Measurements from ENCODE around the gene CNTN4. TPM values are rescaled to one million over a fixed set of nuclear protein-coding genes. Genes with fewer than 3 reads are reported as not detected.

Gene CNTN4
- total RNA-seq, 1 experiment from 2014 or later, result 1.6 TPM

GRCh38 chr3:2995195-2995594 is 896.5 kb downstream of the CNTN4 start:
- no peak overlapping the region for H2AK5ac ChIP-seq (ENCODE audit: insufficient read length, low read length)
- H2BK12ac ChIP-seq (ENCODE audit: insufficient read length, low read depth, low read length), result no peak overlapping the region
- no peak overlapping the region for H2AFZ ChIP-seq (ENCODE audit: low read length)
- no peak overlapping the region for H4K91ac ChIP-seq (ENCODE audit: insufficient read length, low read depth, low read length)
- H3K4ac ChIP-seq (ENCODE audit: low read depth, low read length), result no peak overlapping the region
- Mint-ChIP-seq H3K4me1 (peaks cover 8 to 14% of the 10 kb centered on the region in 2 experiments; a peak in 3 of 4 replicates), H3K36me3 (ENCODE audit: insufficient read depth in 1 of 3, low read depth in 3 of 3) (0 out of 7 replicates have a peak, but pooled peaks cover 0 to 7% (median 0%) of the 10 kb centered on the region in 3 experiments), H3K27ac (no peak overlapping the region), H3K9me3 (peaks cover 0 to 5% of the 10 kb centered on the region in 2 experiments; a peak in 3 of 5 replicates), H3K4me3 (no peak overlapping the region), H3K27me3 (ENCODE audit: low read depth) (peaks cover 4% of the 10 kb centered on the region; the same call in 1 of the 2 replicates)
- no peaks in the 10 kb centered on the region for H3K79me2 ChIP-seq (ENCODE audit: insufficient read depth, low read length)
- DNase-seq, result no peak
- H2BK20ac ChIP-seq (ENCODE audit: low read depth, low read length, poor library complexity, severe bottlenecking), result no peak overlapping the region
- no peak for TF ChIP-seq CTCF (conservative IDR thresholded peaks at IDR 0.05)
- H3K56ac ChIP-seq (ENCODE audit: insufficient read length, low read depth, low read length), result no peak overlapping the region
- H3K23me2 ChIP-seq (ENCODE audit: insufficient read length, low read depth, low read length, poor library complexity, severe bottlenecking), result no peaks in the 10 kb centered on the region
- H2BK120ac ChIP-seq (ENCODE audit: low read depth, low read length, poor library complexity, severe bottlenecking), result no peak overlapping the region
- no peaks in the 10 kb centered on the region for H3K27me3 ChIP-seq (ENCODE audit: insufficient read depth, low read length)
- no peak overlapping the region for H2BK5ac ChIP-seq (ENCODE audit: insufficient read length, low read length)
- no CpG with 5 or more reads among the region's 5 CpGs for WGBS (ENCODE audit: extremely low coverage, insufficient read length, low lambda C conversion rate)
- H3K79me1 ChIP-seq (ENCODE audit: insufficient read depth, low read depth, low read length, poor library complexity, severe bottlenecking), result no peaks in the 10 kb centered on the region
- no peaks in the 10 kb centered on the region; the same call in 1 of the 2 replicates for H3K4me1 ChIP-seq (ENCODE audit: insufficient read depth, low read length)
- no peaks in the 10 kb centered on the region for H3K9me3 ChIP-seq (ENCODE audit: control insufficient read depth, low read depth, low read length)
- H3K18ac ChIP-seq (ENCODE audit: insufficient read length, low read depth, low read length), result no peak overlapping the region
- no peak overlapping the region for H3K14ac ChIP-seq (ENCODE audit: insufficient read depth, low read length)
- no peak overlapping the region for H3K9ac ChIP-seq (ENCODE audit: extremely low read depth, insufficient read length, low read length)
- H3K27ac ChIP-seq (ENCODE audit: insufficient read length, low read depth, low read length), result no peak overlapping the region
- no peak overlapping the region for H3T11ph ChIP-seq (ENCODE audit: low read length)
- no peak overlapping the region for H4K5ac ChIP-seq (ENCODE audit: insufficient read length, low read depth, low read length)
- H3K23ac ChIP-seq (ENCODE audit: insufficient read length, low read depth, low read length), result no peak overlapping the region
- H3K4me2 ChIP-seq (ENCODE audit: insufficient read depth, insufficient read length, low read length), result no peak overlapping the region
- no peaks in the 10 kb centered on the region for H4K20me1 ChIP-seq (ENCODE audit: control insufficient read depth, insufficient read depth, insufficient read length)
- H4K8ac ChIP-seq (replicated peaks; ENCODE audit: insufficient read length, low read depth, low read length), result no peak overlapping the region
- H2BK15ac ChIP-seq (ENCODE audit: low read depth, low read length), result no peak overlapping the region

All from H9 (cell line).